SH-SY5Y (cell line): Measurements from ENCODE around the gene C1R.

ENCODE experiments used
- GATA2 ChIP-seq: IDR thresholded peaks from 2 replicates; pipeline ENCODE4 v1.6.1; 2011; ENCODE audit warnings: mild to moderate bottlenecking, low read depth, low read length
- GATA3 ChIP-seq: IDR thresholded peaks from 2 replicates; pipeline ENCODE4 v1.6.1; 2011; ENCODE audit warnings: low read depth, mild to moderate bottlenecking, low read length, moderate library complexity

- TF ChIP-seq GATA2 (no peak), GATA3 (no peak)
Observed at GRCh38 chr12:7061138-7061537, 31.1 kb downstream of the C1R start.
